Measurements from ENCODE around the gene GTF2A1L. TPM values are rescaled to one million over a fixed set of nuclear protein-coding genes. Genes with fewer than 3 reads are reported as not detected.

GTF2A1L gene
- total and polyA plus RNA-seq, 2 experiments from 2014 or later = 0.13 to 0.76 TPM

- Histone ChIP-seq H3K9me2 (ENCODE audit: insufficient read depth) (no peaks in the 10 kb centered on the region), H3K27me3 (replicated peaks; ENCODE audit: insufficient read depth) (no peaks in the 10 kb centered on the region), H3K4me2 (ENCODE audit: unreplicated experiment) (no peak overlapping the region), H4K20me1 (ENCODE audit: insufficient read depth) (no peaks in the 10 kb centered on the region), H3K9ac (no peak overlapping the region), H3F3A (ENCODE audit: insufficient read depth) (peaks cover 9% of the 10 kb centered on the region), H3K4me1 (ENCODE audit: insufficient read depth) (peaks cover 17% of the 10 kb centered on the region), H3K36me3 (ENCODE audit: low read depth) (no peaks in the 10 kb centered on the region), H3K79me2 (ENCODE audit: insufficient read depth) (no peaks in the 10 kb centered on the region), H3K9me3 (ENCODE audit: low read depth) (no peaks in the 10 kb centered on the region), H2AFZ (no peak overlapping the region), H3K4me3 (no peak overlapping the region), H3K27ac (no peak overlapping the region)
- DNase-seq = no peak
- TF ChIP-seq EZH2 (IDR thresholded peaks at IDR 0.05; ENCODE audit: insufficient read depth, poor library complexity, severe bottlenecking) = no peak
- no peak for TF ChIP-seq EZH2phosphoT487 (IDR thresholded peaks at IDR 0.05; ENCODE audit: insufficient read depth, low read depth)
- 92 to 93% methylated on average over 2 of the region's 2 CpGs for WGBS, 2 experiments (ENCODE audit: low coverage in 1 of 2, low lambda C conversion rate in 2 of 2, missing lambda C conversion rate in 2 of 2)
- in situ Hi-C loops (cut with MboI) = loop anchor here (25.0 kb wide), 1 partner anchor 735 kb away; no protein-coding TSS in a partner anchor
Observed at GRCh38 chr2:48597492-48597891, 20.2 kb upstream of the GTF2A1L start.

GRCh38 chr2:48600204-48600813 is 17.3 kb upstream of the GTF2A1L start:
- DNase-seq = peak; percentile 65
- no peaks in the 10 kb centered on the region for H4K20me1 ChIP-seq (ENCODE audit: insufficient read depth)
- peaks cover 9% of the 10 kb centered on the region for H3F3A ChIP-seq (ENCODE audit: insufficient read depth)
- no peak overlapping the region for H3K4me3 ChIP-seq
- no peaks in the 10 kb centered on the region for H3K9me3 ChIP-seq (ENCODE audit: low read depth)
- peaks cover 17% of the 10 kb centered on the region for H3K4me1 ChIP-seq (ENCODE audit: insufficient read depth)
- H2AFZ ChIP-seq = peak overlapping the region; percentile 37
- peak overlapping the region; percentile 60 for H3K9ac ChIP-seq
- no peaks in the 10 kb centered on the region for H3K27me3 ChIP-seq (replicated peaks; ENCODE audit: insufficient read depth)
- in situ Hi-C loops (cut with MboI) = loop anchor here (25.0 kb wide), 2 partner anchors 337 to 1537 kb away; no protein-coding TSS in a partner anchor
- peak overlapping the region; percentile 75 for H3K27ac ChIP-seq
- no peaks in the 10 kb centered on the region for H3K9me2 ChIP-seq (ENCODE audit: insufficient read depth)
- TF ChIP-seq EZH2phosphoT487 (IDR thresholded peaks at IDR 0.05; ENCODE audit: insufficient read depth, low read depth) = no peak
- TF ChIP-seq EZH2 (IDR thresholded peaks at IDR 0.05; ENCODE audit: insufficient read depth, poor library complexity, severe bottlenecking) = no peak
- 26 to 30% methylated on average over 4 of the region's 4 CpGs for WGBS, 2 experiments (ENCODE audit: low coverage in 1 of 2, low lambda C conversion rate in 2 of 2, missing lambda C conversion rate in 2 of 2)
- H3K79me2 ChIP-seq (ENCODE audit: insufficient read depth) = no peaks in the 10 kb centered on the region
- H3K4me2 ChIP-seq (ENCODE audit: unreplicated experiment) = peak overlapping the region; percentile 74
- H3K36me3 ChIP-seq (ENCODE audit: low read depth) = no peaks in the 10 kb centered on the region

- Histone ChIP-seq H3K9me3 (ENCODE audit: low read depth) (no peaks in the 10 kb centered on the region), H3K4me1 (ENCODE audit: insufficient read depth) (peaks cover 17% of the 10 kb centered on the region), H3K4me2 (ENCODE audit: unreplicated experiment) (peak overlapping the region; percentile 74), H3K79me2 (ENCODE audit: insufficient read depth) (no peaks in the 10 kb centered on the region), H3F3A (ENCODE audit: insufficient read depth) (peaks cover 9% of the 10 kb centered on the region), H3K4me3 (no peak overlapping the region), H3K9ac (peak overlapping the region; percentile 60), H3K27ac (peak overlapping the region; percentile 75), H3K9me2 (ENCODE audit: insufficient read depth) (no peaks in the 10 kb centered on the region), H3K27me3 (replicated peaks; ENCODE audit: insufficient read depth) (no peaks in the 10 kb centered on the region), H2AFZ (peak overlapping the region; percentile 32; the same call in 1 of the 2 replicates), H3K36me3 (ENCODE audit: low read depth) (no peaks in the 10 kb centered on the region), H4K20me1 (ENCODE audit: insufficient read depth) (no peaks in the 10 kb centered on the region)
- in situ Hi-C loops (cut with MboI) = loop anchor here (25.0 kb wide), 2 partner anchors 336 to 1536 kb away; no protein-coding TSS in a partner anchor
- DNase-seq = peak; percentile 95
- TF ChIP-seq EZH2phosphoT487 (IDR thresholded peaks at IDR 0.05; ENCODE audit: insufficient read depth, low read depth) = no peak
- no peak for TF ChIP-seq EZH2 (IDR thresholded peaks at IDR 0.05; ENCODE audit: insufficient read depth, poor library complexity, severe bottlenecking)
- 0 to 3% methylated on average over 3 of the region's 3 CpGs for WGBS, 2 experiments (ENCODE audit: low coverage in 1 of 2, low lambda C conversion rate in 2 of 2, missing lambda C conversion rate in 2 of 2)
Observed at GRCh38 chr2:48600917-48601316, 16.7 kb upstream of the GTF2A1L start.

- Histone ChIP-seq H3K79me2 (ENCODE audit: insufficient read depth) (no peaks in the 10 kb centered on the region), H3K4me2 (ENCODE audit: unreplicated experiment) (peak overlapping the region; percentile 74), H3K9me2 (ENCODE audit: insufficient read depth) (no peaks in the 10 kb centered on the region), H3K4me1 (ENCODE audit: insufficient read depth) (peaks cover 17% of the 10 kb centered on the region), H4K20me1 (ENCODE audit: insufficient read depth) (no peaks in the 10 kb centered on the region), H3K36me3 (ENCODE audit: low read depth) (no peaks in the 10 kb centered on the region), H3K9me3 (ENCODE audit: low read depth) (no peaks in the 10 kb centered on the region), H3K27me3 (replicated peaks; ENCODE audit: insufficient read depth) (no peaks in the 10 kb centered on the region), H3K27ac (peak overlapping the region; percentile 75), H2AFZ (no peak overlapping the region), H3F3A (ENCODE audit: insufficient read depth) (peaks cover 9% of the 10 kb centered on the region), H3K4me3 (no peak overlapping the region), H3K9ac (peak overlapping the region; percentile 11; the same call in 1 of the 2 replicates)
- no peak for TF ChIP-seq EZH2phosphoT487 (IDR thresholded peaks at IDR 0.05; ENCODE audit: insufficient read depth, low read depth)
- TF ChIP-seq EZH2 (IDR thresholded peaks at IDR 0.05; ENCODE audit: insufficient read depth, poor library complexity, severe bottlenecking) = no peak
- in situ Hi-C loops (cut with MboI) = loop anchor here (25.0 kb wide), 2 partner anchors 336 to 1536 kb away; no protein-coding TSS in a partner anchor
- 94 to 97% methylated on average over 7 of the region's 7 CpGs for WGBS, 2 experiments (ENCODE audit: low coverage in 1 of 2, low lambda C conversion rate in 2 of 2, missing lambda C conversion rate in 2 of 2)
- DNase-seq = peak; percentile 30
Observed at GRCh38 chr2:48601349-48601748, 16.3 kb upstream of the GTF2A1L start.

All from GM23248 (cell line).